Motor neuron (in vitro differentiated cells): ENCODE measurements around the gene TM9SF4. TPM values are rescaled to one million over a fixed set of nuclear protein-coding genes. Genes with fewer than 3 reads are reported as not detected.

Source experiments
- ATAC-seq, 8 experiments: fragments of 200-7000 bp; cut with Tn5 transposase; replicated peaks in 6 of 8; 2 replicates each; pipeline ENCODE4 v1.8.0; 2021; ENCODE audit warnings: mild to moderate bottlenecking in 8 of 8, moderate library complexity in 8 of 8
- H3K27ac ChIP-seq, 2 donors: fragments of 250-450 bp; sonication (Bioruptor Pico); 2 replicates each; pipeline ENCODE4 v1.9.0; 2021; ENCODE audit warnings: antibody characterized with exemption in 2 of 2, mild to moderate bottlenecking in 2 of 2, moderate library complexity in 1 of 2
- H3K4me1 ChIP-seq, 2 donors: fragments of 250-450 bp; sonication (Bioruptor Pico); replicated peaks in 1 of 2; 2 replicates each; pipeline ENCODE4 v1.6.1; 2021; ENCODE audit warnings: antibody characterized with exemption in 2 of 2, mild to moderate bottlenecking in 2 of 2, moderate library complexity in 1 of 2
- H3K4me3 ChIP-seq, 5 donors: fragments of 250-450 bp; sonication (Bioruptor Pico); 2 replicates each; pipeline ENCODE4 v1.9.0; 2021; ENCODE audit warnings: antibody characterized with exemption in 5 of 5, mild to moderate bottlenecking in 5 of 5, moderate library complexity in 4 of 5
- WGBS, 10 experiments: fragments of 450-650 bp; shearing (Covaris generic); methylation state at CpG; one replicate each; pipeline ENCODE4 v1.0.0; 2022; 5-methylcytosine and 5-hydroxymethylcytosine counted together
- in situ Hi-C, 9 experiments: fragments of 400-800 bp; cut with MboI; loops; one replicate each; pipeline ENCODE4 v1.15.0; 2021; ENCODE audit warnings: low sequenced_read_pairs in 9 of 9, low pct_unique_long_range_greater_than_20kb in 2 of 9; ENCODE audit not compliant: unreplicated experiment in 9 of 9
- total RNA-seq, 8 experiments: library from RNA; unstranded; fragments of 300-600 nt; gene quantifications; 2 replicates each; pipeline versions ENCODE4 v1.2.3 to v1.2.4, GENCODE V29; 2022

TM9SF4 gene
- total RNA-seq, 8 experiments from 2014 or later = 23.9 to 68.4 (median 38.6) TPM

DNA sequence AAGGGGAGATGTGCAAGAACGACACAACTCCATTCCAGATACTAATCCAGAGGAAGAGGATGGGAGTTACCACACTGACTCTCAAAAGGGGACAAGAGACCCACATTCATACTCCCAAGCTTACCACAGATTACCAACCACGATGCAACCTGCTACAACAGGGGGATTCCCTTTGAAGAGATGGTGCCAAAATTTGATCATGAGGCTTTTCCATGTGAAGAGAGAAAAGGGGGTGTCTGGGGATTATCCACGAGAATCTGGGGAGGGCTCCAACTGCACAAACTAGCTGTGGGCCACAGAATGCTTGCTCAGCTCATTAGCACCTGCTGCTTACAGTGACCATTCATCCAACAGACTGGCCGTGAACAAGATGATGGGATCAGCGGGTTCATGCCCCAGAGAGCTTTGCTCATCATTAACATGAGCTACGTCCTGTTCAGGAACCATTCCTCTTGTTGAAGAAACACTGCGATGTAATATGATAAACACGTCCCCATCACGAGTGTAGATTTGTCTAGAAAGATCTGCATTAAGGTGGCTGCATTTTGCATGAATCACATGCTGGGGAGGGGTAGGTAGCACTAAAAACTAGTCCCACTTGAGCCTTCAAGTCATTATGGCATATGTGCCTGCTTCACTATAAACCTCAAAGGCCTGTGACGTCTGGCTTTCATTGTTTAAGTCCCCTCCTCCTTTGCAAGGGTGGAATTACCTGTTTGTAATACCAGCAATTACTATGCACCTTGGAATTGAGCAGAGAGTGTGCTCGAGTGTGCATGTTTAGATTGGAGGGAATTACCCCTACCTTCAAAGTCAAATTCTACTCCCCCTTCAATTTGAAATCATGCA is 94.1 kb downstream of the TM9SF4 start:
- H3K27ac ChIP-seq = no peak overlapping the region
- no peak overlapping the region for H3K4me3 ChIP-seq
- ATAC-seq = no peak
- H3K4me1 ChIP-seq = peaks cover 41 to 45% of the 10 kb centered on the region in 2 donors
- in situ Hi-C loops = no loop called here
- 40 to 88% (median 73%) methylated on average over 2 to 9 of the region's 11 CpGs; no CpG with 5 or more reads in 1 of the 10 experiments for WGBS, 10 experiments

DNA sequence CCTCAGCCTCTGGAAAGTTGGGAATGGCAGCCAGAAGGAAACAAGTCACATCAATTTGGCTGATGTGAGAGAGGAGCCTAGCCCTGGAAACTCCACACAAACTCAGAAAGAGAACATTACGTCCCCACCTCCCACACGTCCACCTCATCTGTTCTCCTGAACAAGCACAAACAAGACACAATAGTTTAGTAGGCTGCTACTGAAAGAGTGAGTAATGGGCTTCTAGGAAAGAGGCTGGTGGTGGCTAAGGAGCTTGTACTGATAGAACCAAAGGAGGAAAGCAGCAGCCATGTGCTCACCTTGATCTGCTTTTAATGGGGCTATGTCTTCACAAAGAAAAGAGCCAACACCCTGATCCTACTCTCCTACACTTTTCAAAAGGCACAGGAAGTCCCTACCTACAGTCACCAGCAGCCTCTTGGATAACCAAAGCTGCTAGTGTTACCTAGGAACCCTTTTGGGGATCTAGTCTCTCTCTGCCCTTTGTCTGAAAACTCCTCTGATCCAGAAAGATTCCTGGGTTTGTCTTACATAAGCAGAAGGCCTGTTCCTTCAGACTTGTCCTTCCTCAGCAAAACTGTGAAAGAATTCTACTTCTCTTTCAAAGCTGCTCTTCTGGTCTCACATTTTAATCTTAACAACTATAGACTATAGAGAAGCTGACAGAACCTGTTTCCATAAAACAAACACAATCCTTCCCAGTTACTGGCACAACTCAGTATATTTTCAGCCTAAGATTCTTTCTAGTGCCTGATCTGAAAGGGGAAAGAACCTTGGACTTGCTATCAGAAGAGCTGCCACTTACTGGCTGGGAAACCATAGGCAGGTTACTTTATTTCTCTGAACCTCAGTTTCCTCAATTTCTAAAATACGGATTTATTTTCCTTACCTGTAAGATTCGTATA is 94.9 kb downstream of the TM9SF4 start:
- Histone ChIP-seq H3K4me1 (peaks cover 41 to 50% of the 10 kb centered on the region in 2 donors), H3K27ac (no peak overlapping the region), H3K4me3 (peak overlapping the region in 1 of 5 donors; percentile 3)
- no peak for ATAC-seq
- 42 to 100% (median 78%) methylated on average over 1 to 4 of the region's 4 CpGs; no CpG with 5 or more reads in 2 of the 10 experiments for WGBS, 10 experiments
- in situ Hi-C loops = no loop called here

DNA sequence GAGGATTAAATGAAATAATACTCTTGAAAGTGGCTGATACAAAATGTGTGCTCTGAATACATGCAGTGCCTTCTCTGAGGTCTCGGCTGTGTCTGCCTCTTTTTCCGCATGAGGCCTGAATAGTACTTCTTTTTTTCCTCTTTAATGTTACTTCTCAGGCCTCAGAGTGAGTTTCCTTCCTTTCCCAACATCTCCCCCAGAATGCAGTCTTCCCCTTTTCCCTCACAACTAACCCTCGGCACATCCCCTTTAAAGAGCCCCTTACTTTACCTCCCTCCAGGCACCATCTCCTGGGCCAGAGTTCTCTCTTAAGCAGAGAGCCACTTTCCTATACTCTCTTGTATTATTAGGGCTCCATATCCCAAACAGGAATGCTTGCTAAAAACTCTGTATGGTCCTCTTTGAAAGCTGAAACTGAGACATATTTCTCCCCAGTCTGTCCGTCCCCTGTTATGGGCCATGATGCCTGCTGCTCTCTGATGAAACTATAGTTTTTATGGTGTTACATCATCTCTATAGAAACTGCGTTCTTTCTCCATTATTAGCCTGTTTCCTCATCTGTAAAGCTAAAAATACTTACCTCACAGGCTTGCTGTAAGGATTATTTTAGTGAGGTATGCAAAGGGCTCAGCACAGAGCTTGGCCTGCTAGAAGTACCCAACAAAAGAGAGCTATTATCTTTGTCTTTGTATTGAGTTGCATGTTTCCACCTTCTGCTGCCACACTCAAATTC is 95.8 kb downstream of the TM9SF4 start:
- ATAC-seq = no peak
- Histone ChIP-seq H3K4me3 (peak overlapping the region in 4 of 5 donors; percentile 56 to 78 (median 65)), H3K4me1 (peaks cover 41 to 50% of the 10 kb centered on the region in 2 donors), H3K27ac (peak overlapping the region in 1 of 2 donors; percentile 40)
- WGBS, 10 experiments = 46 to 100% (median 82%) methylated on average over 1 to 5 of the region's 5 CpGs; no CpG with 5 or more reads in 1 of the 10 experiments
- in situ Hi-C loops = no loop called here

DNA sequence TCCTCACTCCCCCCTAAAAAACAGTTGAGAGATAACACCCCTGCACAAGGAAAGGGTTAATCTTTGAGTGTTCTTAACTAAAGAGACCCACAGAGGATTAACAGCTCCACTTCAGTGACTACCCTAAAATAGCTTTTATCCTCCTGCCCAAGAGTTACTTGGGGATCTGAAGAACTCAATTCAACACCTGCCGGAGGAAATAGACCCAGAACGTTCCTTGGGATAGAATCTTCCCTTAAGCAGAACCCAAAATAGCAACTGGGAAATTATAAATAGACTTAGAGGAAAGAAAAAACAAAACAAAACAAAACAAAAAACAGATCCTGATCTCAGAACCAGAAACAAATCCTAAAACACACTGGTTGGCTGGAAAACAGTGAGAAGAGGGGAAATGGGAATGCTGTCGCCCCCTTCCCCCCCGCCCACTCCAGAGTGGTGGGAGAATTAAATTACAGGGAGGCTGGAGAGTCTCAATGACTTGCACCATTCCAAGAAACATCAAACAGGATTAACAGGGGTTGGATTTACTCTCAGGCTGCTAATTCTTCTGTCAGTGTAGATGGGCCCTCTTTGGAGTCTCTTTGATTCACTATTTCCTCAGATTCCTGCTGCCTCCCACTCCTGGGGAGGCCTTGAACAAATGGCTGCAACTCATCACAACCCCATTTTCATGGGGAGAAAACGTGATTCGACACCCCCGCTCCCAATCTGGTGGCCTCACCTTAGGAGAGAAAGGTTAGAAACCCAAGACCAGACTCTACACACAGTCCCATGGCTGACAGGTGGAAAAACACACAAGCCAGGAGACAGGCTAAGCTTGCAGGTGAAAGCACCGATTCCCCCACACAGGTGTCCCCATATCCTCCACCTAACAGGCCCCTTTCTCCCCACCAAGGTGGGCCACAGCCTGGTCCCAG is 96.6 kb downstream of the TM9SF4 start:
- in situ Hi-C loops = no loop called here
- Histone ChIP-seq H3K27ac (peak overlapping the region; percentile 82 to 90), H3K4me3 (peak overlapping the region; percentile 56 to 91 (median 72)), H3K4me1 (peaks cover 41 to 50% of the 10 kb centered on the region in 2 donors)
- ATAC-seq = no peak
- 0 to 45% (median 32%) methylated on average over 1 to 7 of the region's 8 CpGs; no CpG with 5 or more reads in 1 of the 10 experiments for WGBS, 10 experiments

DNA sequence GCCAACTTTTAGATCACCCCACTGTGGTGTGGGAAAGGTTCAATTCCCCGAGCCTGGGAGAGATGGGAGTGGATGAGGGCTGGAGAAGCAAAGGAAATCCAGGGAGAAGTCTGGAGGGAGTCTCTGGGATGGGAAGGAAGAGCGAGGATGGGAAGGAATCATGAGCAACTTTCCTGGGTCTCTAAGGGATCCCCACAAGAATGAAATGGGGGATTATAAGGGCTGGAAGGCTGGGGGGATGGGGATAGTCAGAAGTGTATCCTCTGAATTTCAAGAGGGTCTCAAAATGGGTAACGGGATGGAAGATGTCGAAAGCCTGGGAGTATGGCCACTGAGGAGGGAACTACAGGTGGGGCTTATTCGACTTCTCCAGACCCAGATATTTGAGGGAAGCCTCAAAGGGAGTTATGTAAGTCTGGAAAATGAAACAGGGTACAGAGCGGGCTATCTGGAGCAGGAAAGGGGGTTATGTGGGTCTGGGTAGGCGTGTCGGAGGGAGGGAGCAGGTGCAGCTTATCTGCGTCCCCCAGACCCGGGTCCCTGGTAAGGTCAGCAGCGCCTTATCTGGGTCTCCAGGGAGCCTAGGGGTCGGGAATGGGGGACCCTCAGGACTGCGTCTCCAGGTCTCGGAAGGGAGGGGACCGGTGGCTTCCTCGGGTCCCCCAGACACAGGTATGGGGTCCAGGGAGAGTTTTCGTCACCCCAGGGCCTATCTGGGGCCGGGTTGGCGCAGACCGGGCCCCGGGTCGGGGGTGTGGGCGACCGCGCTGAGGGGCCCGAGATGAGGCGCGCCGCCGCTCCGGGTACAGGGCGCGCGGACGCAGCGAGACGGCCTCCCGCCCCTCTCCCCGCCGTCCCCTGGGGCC is 97.5 kb downstream of the TM9SF4 start:
- in situ Hi-C loops = no loop called here
- H3K27ac ChIP-seq = peak overlapping the region; percentile 82 to 90
- peaks cover 41 to 50% of the 10 kb centered on the region in 2 donors for H3K4me1 ChIP-seq
- peak overlapping the region; percentile 56 to 91 (median 72) for H3K4me3 ChIP-seq
- WGBS, 10 experiments = 0 to 20% (median 0%) methylated on average over 1 to 8 of the region's 40 CpGs; no CpG with 5 or more reads in 2 of the 10 experiments
- ATAC-seq = peak in 2 of 8 experiments; percentile 2

DNA sequence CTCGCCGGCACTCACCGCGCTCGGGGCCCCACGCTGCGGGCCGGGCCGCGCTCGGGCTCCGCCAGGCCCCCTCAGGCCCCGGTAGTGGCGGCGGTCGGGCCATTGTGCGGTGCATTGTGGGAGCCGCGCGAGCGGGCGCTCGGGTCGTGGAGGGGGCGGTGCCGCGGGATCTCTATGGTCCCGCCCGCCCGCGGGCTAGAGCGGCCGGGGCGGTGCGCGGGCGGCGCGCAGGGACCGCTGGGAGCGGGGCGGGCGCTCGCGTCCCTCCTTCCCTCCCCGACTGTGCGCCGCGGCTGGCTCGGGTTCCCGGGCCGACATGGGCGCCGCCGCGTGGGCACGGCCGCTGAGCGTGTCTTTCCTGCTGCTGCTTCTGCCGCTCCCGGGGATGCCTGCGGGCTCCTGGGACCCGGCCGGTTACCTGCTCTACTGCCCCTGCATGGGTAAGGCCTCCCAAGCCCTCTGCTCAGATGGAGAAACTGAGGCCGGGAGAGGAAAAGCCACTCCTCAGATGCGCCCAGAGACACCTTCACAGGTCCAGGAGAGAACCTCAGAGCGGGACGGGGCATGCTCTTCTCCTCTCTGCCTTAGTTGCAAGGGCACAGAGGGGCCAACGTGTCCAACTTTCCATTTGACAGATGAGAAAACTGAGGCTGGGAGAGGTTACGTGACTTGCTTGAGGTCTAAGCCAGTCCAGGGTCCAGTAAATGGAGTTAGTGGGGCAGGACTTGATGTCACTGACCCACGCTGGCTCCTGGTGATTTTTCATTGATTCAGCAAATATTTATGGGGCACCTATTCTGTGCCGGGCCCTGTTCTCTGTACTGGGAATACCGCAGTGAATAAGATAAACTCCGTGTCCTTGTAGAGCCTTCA is 98.3 kb downstream of the TM9SF4 start, which contains the start of the genes PLAGL2 and POFUT1:
Gene PLAGL2, minus strand, starts transcription at position 118 of the 873 bp plus-strand sequence. CDS start 5,565 bp downstream, outside the sequence.
Gene POFUT1, plus strand, starts transcription at position 255 of the 873 bp plus-strand sequence. Its CDS starts 62 bp downstream, at position 317.
- H3K4me1 ChIP-seq = peaks cover 39 to 48% of the 10 kb centered on the region in 2 donors
- H3K4me3 ChIP-seq = peak within 1 kb of the TSS; percentile 56 to 91 (median 72)
- ATAC-seq = peak; percentile 92 to 98 (median 93)
- WGBS, 10 experiments = 3 to 36% (median 6%) methylated on average over 2 to 7 of the region's 74 CpGs; no CpG with 5 or more reads in 4 of the 10 experiments
- H3K27ac ChIP-seq = peak within 1 kb of the TSS; percentile 82 to 90
- in situ Hi-C loops = no loop called here

DNA sequence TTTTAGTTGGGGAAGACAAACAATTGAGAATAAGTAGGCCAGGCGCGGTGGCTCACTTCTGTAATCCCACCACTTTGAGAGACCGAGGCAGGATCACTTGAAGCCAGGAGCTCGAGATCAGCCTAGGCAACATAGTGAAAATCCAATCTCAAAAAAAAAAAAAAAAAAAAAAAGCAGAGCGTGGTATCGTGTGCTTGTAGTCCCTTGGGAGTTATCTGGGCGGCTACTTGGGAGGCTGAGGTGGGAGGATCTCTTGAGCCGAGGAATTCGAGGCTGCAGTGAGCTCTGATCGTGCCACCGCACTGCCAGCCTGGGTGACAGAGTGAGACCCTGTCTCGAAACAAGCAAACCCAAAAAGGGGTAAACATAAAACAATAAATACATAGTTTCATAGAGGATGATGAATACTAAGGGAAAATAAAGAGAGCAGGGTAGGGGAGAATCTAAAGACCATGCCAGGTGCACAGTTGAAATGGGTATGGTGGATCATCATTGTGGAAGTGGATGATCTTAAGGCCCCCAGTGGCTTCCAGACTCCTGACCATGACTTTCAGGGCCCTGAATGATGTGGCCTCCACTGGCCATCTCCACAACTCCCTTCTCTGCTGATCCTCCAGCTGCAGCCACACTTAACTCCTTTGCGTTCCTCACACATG is 99.1 kb downstream of the TM9SF4 start:
- in situ Hi-C loops = no loop called here
- WGBS, 10 experiments = 18 to 100% (median 64%) methylated on average over 1 to 10 of the region's 13 CpGs
- H3K4me3 ChIP-seq = peak overlapping the region; percentile 56 to 91 (median 72)

DNA sequence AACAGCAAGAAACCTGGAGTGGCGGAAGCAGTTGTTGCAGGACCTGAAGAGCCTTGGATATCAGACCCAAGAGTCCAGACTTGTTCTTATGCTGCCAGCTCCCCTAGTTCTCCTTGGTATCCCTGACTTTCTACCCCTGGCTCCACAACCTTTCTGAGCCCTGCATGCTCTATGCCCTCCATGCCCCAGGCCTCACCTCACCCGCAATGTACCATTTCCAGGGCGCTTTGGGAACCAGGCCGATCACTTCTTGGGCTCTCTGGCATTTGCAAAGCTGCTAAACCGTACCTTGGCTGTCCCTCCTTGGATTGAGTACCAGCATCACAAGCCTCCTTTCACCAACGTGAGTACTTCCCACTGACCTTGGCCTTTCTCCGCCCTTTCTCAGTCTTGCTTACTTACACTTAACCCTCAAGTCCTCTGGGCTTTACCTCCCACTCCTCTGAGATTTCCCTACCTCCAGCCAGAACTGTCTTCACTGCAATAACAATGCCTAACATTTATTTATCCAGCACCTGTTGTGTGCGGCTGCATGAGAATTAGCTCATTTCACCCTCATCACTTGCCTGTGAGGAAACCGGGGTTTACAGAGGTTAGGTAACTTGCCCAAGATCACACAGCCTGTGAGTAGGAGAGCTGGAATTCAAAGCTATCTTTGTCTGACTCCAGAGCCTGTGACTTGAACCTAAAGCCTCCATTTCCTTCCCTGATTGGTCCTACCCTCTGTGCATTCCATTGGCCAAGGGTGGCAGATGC is 100.5 kb downstream of the TM9SF4 start:
- H3K4me3 ChIP-seq = no peak overlapping the region
- H3K4me1 ChIP-seq = peaks cover 17 to 26% of the 10 kb centered on the region in 2 donors
- in situ Hi-C loops = no loop called here
- WGBS, 10 experiments = 40 to 100% (median 86%) methylated on average over 1 to 7 of the region's 9 CpGs
- H3K27ac ChIP-seq = no peak overlapping the region
- no peak for ATAC-seq

More for the DNA sequence above, 99.1 kb downstream of the TM9SF4 start:
- peaks cover 31 to 40% of the 10 kb centered on the region in 2 donors for H3K4me1 ChIP-seq
- no peak overlapping the region for H3K27ac ChIP-seq
- ATAC-seq = no peak

DNA sequence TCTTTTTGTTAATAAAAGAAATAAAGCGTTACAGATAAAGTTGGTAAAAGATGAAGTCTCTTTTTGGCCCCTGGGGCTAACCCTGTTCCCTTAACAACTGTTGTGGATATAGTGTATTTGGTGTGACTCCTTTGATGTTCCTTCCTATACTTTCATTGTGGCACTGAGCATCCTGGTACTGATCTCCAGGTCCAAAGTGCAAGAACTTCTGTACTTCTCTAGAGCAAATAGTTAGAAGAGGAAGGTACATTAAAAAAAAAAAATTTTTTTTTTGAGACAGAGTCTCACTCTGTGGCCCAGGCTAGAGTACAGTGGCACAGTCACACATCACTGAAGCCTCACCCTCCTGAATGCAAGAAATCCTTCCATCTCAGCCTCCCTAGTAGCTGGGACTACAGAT is 104.4 kb downstream of the TM9SF4 start:
- peaks cover 0 to 2% of the 10 kb centered on the region in 2 donors for H3K4me1 ChIP-seq
- no peak overlapping the region for H3K4me3 ChIP-seq
- no peak overlapping the region for H3K27ac ChIP-seq
- no peak for ATAC-seq
- in situ Hi-C loops = no loop called here
- 86 to 100% (median 100%) methylated on average over 1 of the region's 1 CpG; no CpG with 5 or more reads in 3 of the 10 experiments for WGBS, 10 experiments
